Measurements from ENCODE around the gene CCDC134. TPM values are rescaled to one million over a fixed set of nuclear protein-coding genes. Genes with fewer than 3 reads are reported as not detected.

CCDC134 gene
- total RNA-seq, 1 experiment from 2014 or later: 7.9 TPM

GRCh38 chr22:41772198-41772597, 28.3 kb upstream of the CCDC134 start:
- Histone ChIP-seq H3K9me3 (ENCODE audit: low read length) (no peaks in the 10 kb centered on the region), H3K36me3 (ENCODE audit: low read depth, low read length) (no peaks in the 10 kb centered on the region), H3F3A (ENCODE audit: low read length, unreplicated experiment) (no peaks in the 10 kb centered on the region), H3K4me3 (ENCODE audit: low read length) (no peak overlapping the region), H4K20me1 (ENCODE audit: low read length) (no peaks in the 10 kb centered on the region), H3K9me2 (replicated peaks; ENCODE audit: low read length) (no peaks in the 10 kb centered on the region), H3K27ac (ENCODE audit: low read length) (peak overlapping the region; percentile 31), H3K4me2 (ENCODE audit: low read length) (peak overlapping the region; percentile 9), H3K9ac (ENCODE audit: low read length) (no peak overlapping the region), H3K4me1 (ENCODE audit: insufficient read depth, low read length) (peaks cover 10% of the 10 kb centered on the region), H2AFZ (ENCODE audit: low read length) (no peak overlapping the region), H3K27me3 (ENCODE audit: low read length) (no peaks in the 10 kb centered on the region), H3K79me2 (ENCODE audit: low read length) (no peaks in the 10 kb centered on the region)
- ChIA-PET CTCF (no interaction called here), POLR2A (ENCODE audit: unreplicated experiment) (no interaction called here)
- no peak for TF ChIP-seq EZH2 (IDR thresholded peaks at IDR 0.05; ENCODE audit: low read length, unreplicated experiment)
- TF ChIP-seq CTCF (conservative IDR thresholded peaks at IDR 0.05; ENCODE audit: low read depth, low read length): no peak
- no peak for TF ChIP-seq EZH2phosphoT487 (IDR thresholded peaks at IDR 0.05; ENCODE audit: borderline replicate concordance, low read length)
- intact Hi-C loops (cut with micrococcal nuclease): no loop called here
- DNase-seq: peak; percentile 42
- no peak for ATAC-seq
- no TSS peak for BruUV-seq (replicated peaks)

GRCh38 chr22:41772645-41773044, 27.8 kb upstream of the CCDC134 start:
- Histone ChIP-seq H3K36me3 (ENCODE audit: low read depth, low read length) (no peaks in the 10 kb centered on the region), H3F3A (ENCODE audit: low read length, unreplicated experiment) (no peaks in the 10 kb centered on the region), H3K27me3 (ENCODE audit: low read length) (no peaks in the 10 kb centered on the region), H3K9me2 (replicated peaks; ENCODE audit: low read length) (no peaks in the 10 kb centered on the region), H3K27ac (ENCODE audit: low read length) (peak overlapping the region; percentile 31), H3K4me1 (ENCODE audit: insufficient read depth, low read length) (peaks cover 10% of the 10 kb centered on the region), H3K79me2 (ENCODE audit: low read length) (no peaks in the 10 kb centered on the region), H3K9me3 (ENCODE audit: low read length) (no peaks in the 10 kb centered on the region), H3K4me2 (ENCODE audit: low read length) (peak overlapping the region; percentile 9), H3K4me3 (ENCODE audit: low read length) (no peak overlapping the region), H2AFZ (ENCODE audit: low read length) (no peak overlapping the region), H4K20me1 (ENCODE audit: low read length) (no peaks in the 10 kb centered on the region), H3K9ac (ENCODE audit: low read length) (no peak overlapping the region)
- TF ChIP-seq EZH2 (IDR thresholded peaks at IDR 0.05; ENCODE audit: low read length, unreplicated experiment): no peak
- no TSS peak for BruUV-seq (replicated peaks)
- ATAC-seq (peak; percentile 60), DNase-seq (peak; percentile 39)
- CTCF ChIA-PET: no interaction called here
- intact Hi-C loops (cut with micrococcal nuclease): no loop called here
- POLR2A ChIA-PET (ENCODE audit: unreplicated experiment): no interaction called here

GRCh38 chr22:41775338-41775737, 25.1 kb upstream of the CCDC134 start:
- H3K4me1 ChIP-seq (ENCODE audit: insufficient read depth, low read length): peaks cover 10% of the 10 kb centered on the region
- H3K27ac ChIP-seq (ENCODE audit: low read length): no peak overlapping the region
- TF ChIP-seq CTCF (conservative IDR thresholded peaks at IDR 0.05; ENCODE audit: low read depth, low read length) (no peak), EZH2 (IDR thresholded peaks at IDR 0.05; ENCODE audit: low read length, unreplicated experiment) (no peak), EZH2phosphoT487 (IDR thresholded peaks at IDR 0.05; ENCODE audit: borderline replicate concordance, low read length) (no peak)
- no peaks in the 10 kb centered on the region for H3K9me2 ChIP-seq (replicated peaks; ENCODE audit: low read length)
- H3K9me3 ChIP-seq (ENCODE audit: low read length): no peaks in the 10 kb centered on the region
- CTCF ChIA-PET: no interaction called here
- H3K79me2 ChIP-seq (ENCODE audit: low read length): no peaks in the 10 kb centered on the region
- no peak overlapping the region for H3K4me2 ChIP-seq (ENCODE audit: low read length)
- H3K27me3 ChIP-seq (ENCODE audit: low read length): no peaks in the 10 kb centered on the region
- H3K4me3 ChIP-seq (ENCODE audit: low read length): no peak overlapping the region
- no peak overlapping the region for H2AFZ ChIP-seq (ENCODE audit: low read length)
- no TSS peak for BruUV-seq (replicated peaks)
- no peaks in the 10 kb centered on the region for H3K36me3 ChIP-seq (ENCODE audit: low read depth, low read length)
- no peaks in the 10 kb centered on the region for H3F3A ChIP-seq (ENCODE audit: low read length, unreplicated experiment)
- POLR2A ChIA-PET (ENCODE audit: unreplicated experiment): interaction anchor here (0.5 kb wide), 1 partner anchor 58 kb away, joined by 17 read pairs; no protein-coding TSS in a partner anchor
- no peak overlapping the region for H3K9ac ChIP-seq (ENCODE audit: low read length)
- intact Hi-C loops (cut with micrococcal nuclease): no loop called here
- ATAC-seq: no peak
- no peaks in the 10 kb centered on the region for H4K20me1 ChIP-seq (ENCODE audit: low read length)
- DNase-seq: no peak
